BE2C (cell line): Measurements from ENCODE around the gene TXNRD1.

ENCODE experiments used
- DNase-seq: peaks from one replicate; pipeline ENCODE4 v3.0.0-alpha.2; 2020
- H3K27me3 ChIP-seq: fragments of 250-450 bp; sonication (Bioruptor Pico); 2 replicates; pipeline ENCODE4 v1.5.1; 2020; ENCODE audit warnings: mild to moderate bottlenecking
- H3K36me3 ChIP-seq: fragments of 250-450 bp; sonication (Bioruptor Pico); 2 replicates; pipeline ENCODE4 v1.5.1; 2020; ENCODE audit warnings: mild to moderate bottlenecking
- H3K4me1 ChIP-seq: fragments of 250-450 bp; sonication (Bioruptor Pico); 2 replicates; pipeline ENCODE4 v1.5.1; 2020
- H3K4me3 ChIP-seq: 2 replicates; pipeline ENCODE4 v1.5.1; 2011; ENCODE audit warnings: low read depth, low read length
- H3K9me3 ChIP-seq: fragments of 250-450 bp; sonication (Bioruptor Pico); 2 replicates; pipeline ENCODE4 v1.5.1; 2020
- CTCF ChIP-seq: IDR thresholded peaks from 2 replicates; pipeline ENCODE4 v1.5.1; 2012; ENCODE audit warnings: mild to moderate bottlenecking, low read depth, low read length

TXNRD1 gene

GRCh38 chr12:104360983-104361707, 145.6 kb downstream of the TXNRD1 start:
- no peaks in the 10 kb centered on the region for H3K9me3 ChIP-seq
- TF ChIP-seq CTCF: no peak
- no peak overlapping the region for H3K4me3 ChIP-seq
- no peaks in the 10 kb centered on the region for H3K36me3 ChIP-seq
- no peak for DNase-seq
- no peaks in the 10 kb centered on the region for H3K27me3 ChIP-seq
- peaks cover 5% of the 10 kb centered on the region for H3K4me1 ChIP-seq

DNA sequence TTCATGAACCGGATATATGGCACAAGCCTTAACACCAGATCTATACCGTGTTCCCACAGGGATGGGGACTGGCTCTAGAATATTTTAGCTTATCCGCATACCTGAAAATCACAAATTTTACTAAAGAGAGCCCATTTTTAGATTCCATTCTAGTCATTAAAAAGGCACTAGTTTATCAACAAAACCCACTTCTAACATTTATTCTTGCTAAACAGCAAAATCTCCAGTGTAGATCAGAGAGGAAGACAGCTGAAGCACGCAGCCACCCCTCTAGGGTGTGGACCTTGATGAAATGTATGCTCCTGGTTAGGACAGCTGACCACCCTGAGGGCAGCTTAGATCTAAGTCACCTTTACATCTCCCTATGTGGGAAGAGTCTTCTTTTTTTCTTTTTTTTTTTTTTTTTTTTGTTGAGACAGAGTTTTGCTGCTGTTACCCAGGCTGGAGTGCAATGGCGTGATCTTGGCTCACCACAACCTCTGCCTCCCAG, 150.4 kb downstream of the TXNRD1 start:
- no peaks in the 10 kb centered on the region for H3K36me3 ChIP-seq
- no peak for TF ChIP-seq CTCF
- H3K4me3 ChIP-seq: no peak overlapping the region
- no peaks in the 10 kb centered on the region for H3K27me3 ChIP-seq
- H3K9me3 ChIP-seq: peaks cover 5% of the 10 kb centered on the region; the same call in 1 of the 2 replicates
- peaks cover 5% of the 10 kb centered on the region for H3K4me1 ChIP-seq
- no peak for DNase-seq

DNA sequence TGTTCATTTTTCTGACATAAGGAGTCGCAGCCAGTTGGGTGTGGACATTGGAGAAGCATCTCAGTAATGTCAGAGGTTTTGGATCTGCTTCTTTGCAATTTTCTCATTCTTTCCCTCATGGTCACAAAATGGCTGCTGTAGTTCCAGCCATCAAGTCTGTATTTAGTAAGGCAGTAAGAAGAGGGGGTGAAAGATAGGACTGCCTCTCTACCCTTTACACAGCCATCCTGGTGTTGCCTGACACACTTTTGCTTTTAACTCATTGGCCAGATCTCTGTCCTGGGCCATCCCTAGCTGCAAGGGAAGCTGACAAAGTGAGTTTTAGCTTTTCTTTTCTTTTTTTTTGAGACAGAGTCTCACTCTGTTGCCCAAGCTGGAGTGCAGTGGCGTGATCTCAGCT, 154.1 kb downstream of the TXNRD1 start:
- H3K9me3 ChIP-seq: peaks cover 5% of the 10 kb centered on the region; the same call in 1 of the 2 replicates
- H3K27me3 ChIP-seq: no peaks in the 10 kb centered on the region
- TF ChIP-seq CTCF: no peak
- H3K36me3 ChIP-seq: no peaks in the 10 kb centered on the region
- H3K4me1 ChIP-seq: no peaks in the 10 kb centered on the region
- DNase-seq: no peak
- H3K4me3 ChIP-seq: no peak overlapping the region

DNA sequence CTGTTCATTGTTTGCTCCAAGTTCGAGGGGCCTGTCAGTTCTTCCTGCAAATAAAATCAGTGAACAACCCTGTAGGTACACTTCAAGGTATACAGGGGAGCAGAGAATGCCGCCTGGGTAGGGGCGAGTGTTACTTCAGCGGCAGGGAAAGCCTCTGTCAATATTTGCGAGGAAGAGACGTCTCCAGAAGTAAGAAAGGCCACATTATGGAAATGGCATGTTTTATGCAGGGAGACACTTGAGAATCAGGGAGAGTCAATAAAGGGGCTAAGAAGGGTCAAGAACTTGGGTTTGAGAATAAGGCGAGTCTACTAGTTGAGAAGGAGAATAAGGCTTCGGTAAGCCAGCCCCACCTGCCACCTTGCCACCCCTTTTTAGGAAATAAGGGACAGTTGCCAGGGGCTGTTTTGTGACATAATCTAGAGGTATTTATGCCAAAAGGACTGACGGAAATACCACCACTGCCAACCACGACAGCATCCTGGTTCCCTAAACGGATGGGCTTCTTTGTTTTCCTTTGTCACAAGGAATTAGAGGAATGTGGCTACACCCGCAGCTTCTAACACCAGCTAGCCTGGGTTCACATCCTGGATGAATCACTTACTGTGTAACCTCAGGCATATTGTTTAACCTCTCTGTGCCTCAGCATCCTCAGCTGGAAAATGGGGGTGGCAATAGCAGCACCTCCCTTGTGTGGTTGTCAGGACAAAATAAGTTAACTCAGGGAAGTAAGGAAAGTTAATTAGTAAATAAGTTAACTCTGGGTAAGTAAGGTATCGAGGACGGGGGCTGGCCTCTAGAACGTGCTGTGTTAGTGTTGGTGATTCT, 155.7 kb downstream of the TXNRD1 start:
- Histone ChIP-seq H3K27me3 (no peaks in the 10 kb centered on the region), H3K4me1 (no peaks in the 10 kb centered on the region), H3K4me3 (no peak overlapping the region), H3K9me3 (peaks cover 5% of the 10 kb centered on the region; the same call in 1 of the 2 replicates), H3K36me3 (no peaks in the 10 kb centered on the region)
- DNase-seq: no peak
- no peak for TF ChIP-seq CTCF

DNA sequence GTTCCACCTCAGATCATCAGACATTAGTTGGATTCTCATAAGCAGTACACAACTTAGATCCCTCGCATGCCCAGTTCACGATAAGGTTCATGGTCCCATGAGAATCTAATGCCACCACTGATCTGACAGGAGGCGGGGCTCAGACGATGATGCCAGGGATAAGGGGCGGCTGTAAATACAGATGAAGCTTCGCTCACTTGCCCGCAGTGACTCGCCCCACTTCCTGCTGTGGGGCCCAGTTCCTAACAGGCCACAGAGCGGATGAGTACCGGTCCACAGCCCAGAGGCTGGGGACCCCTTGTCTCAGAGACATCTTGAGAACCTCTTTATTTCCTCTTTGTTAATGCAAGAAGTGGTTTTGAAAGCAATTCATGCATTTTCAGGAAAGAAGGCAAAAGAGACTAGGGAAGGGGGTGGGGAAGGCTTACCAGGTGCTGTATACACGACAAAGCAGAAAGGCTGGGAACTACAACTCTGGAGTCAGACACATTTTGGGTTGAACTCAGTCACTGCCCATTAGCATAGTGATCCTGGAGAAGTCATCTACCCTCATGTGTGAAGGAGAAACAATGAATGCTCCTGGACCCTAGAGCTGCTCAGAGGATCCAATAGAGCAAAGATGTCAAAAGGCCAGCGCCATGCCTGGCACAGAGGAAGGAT, 156.6 kb downstream of the TXNRD1 start:
- no peak overlapping the region for H3K4me3 ChIP-seq
- H3K27me3 ChIP-seq: no peaks in the 10 kb centered on the region
- no peaks in the 10 kb centered on the region for H3K4me1 ChIP-seq
- H3K9me3 ChIP-seq: peaks cover 5% of the 10 kb centered on the region; the same call in 1 of the 2 replicates
- no peak for TF ChIP-seq CTCF
- DNase-seq: no peak
- H3K36me3 ChIP-seq: no peaks in the 10 kb centered on the region
